ENCODE results near the gene TBCD. TPM values are rescaled to one million over a fixed set of nuclear protein-coding genes. Genes with fewer than 3 reads are reported as not detected.

Gene TBCD
- total RNA-seq, 1 donor from 2014 or later, result 122 TPM

DNA sequence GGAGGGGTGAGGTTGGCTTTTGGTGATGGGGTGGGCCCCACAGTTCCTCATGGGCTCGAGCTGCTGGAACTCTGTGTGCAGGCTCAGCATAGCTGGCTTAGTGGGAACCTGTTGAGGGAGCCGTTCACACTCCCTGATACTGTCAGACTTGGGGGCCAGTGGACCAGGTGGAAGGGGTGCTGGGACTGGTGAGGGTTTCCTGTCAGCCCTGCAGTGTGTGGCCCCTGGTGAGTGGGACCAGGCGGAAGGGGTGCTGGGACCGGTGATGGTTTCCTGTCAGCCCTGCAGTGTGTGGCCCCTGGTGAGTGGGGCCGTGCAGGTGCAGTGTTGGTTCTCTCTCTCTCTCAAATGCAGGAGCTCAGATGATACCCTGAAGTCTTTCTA, 133.1 kb downstream of the TBCD start:
- ATAC-seq, result no peak
- no peak for DNase-seq (ENCODE audit: low spot score)
- intact Hi-C loops (cut with DNase I), result no loop called here

DNA sequence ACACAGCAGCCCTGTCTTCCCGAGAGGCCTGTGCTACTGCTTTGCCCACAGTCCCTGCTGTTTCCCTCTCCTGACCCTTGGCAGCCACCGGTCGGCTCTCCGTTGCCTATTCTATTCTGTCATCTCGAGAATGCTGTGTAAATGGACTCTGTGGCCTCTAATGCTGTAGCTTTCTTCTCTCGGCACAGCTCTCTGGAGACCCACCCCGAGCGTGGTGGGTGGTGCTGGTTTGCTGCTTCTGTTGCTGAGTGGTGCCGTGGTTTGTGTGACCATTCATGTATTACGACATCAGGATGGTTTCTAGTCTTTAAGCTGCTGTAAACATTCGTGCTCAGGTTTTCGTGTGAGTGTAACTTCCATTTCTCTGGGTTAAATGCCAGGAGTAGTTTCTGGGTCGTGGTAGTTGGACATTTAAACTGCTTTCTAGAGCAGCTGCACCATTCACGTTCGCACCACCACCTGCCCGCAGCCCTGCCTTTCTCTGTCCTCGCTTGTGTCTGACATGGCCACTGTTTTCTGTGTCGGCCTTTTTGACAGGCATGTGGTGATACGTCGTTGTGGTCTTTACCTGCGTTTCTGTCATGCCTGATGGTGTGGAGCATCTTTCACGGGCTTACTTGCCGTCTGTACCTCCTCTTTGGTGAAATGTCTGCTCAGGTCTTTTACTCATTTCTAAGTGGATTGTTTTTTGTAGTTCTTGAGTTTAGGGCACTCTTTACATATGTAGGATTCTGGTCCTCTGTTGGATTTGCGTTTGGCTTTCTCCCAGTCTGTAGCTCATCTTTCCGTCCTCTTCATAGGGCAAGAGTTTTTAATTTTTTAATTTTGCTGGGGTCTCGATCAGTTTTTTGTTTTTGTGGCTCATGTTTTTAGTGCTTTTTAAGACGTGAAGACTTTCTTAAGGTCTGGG, 135.6 kb downstream of the TBCD start:
- intact Hi-C loops (cut with DNase I), result no loop called here
- ATAC-seq (no peak), DNase-seq (ENCODE audit: low spot score) (no peak)

DNA sequence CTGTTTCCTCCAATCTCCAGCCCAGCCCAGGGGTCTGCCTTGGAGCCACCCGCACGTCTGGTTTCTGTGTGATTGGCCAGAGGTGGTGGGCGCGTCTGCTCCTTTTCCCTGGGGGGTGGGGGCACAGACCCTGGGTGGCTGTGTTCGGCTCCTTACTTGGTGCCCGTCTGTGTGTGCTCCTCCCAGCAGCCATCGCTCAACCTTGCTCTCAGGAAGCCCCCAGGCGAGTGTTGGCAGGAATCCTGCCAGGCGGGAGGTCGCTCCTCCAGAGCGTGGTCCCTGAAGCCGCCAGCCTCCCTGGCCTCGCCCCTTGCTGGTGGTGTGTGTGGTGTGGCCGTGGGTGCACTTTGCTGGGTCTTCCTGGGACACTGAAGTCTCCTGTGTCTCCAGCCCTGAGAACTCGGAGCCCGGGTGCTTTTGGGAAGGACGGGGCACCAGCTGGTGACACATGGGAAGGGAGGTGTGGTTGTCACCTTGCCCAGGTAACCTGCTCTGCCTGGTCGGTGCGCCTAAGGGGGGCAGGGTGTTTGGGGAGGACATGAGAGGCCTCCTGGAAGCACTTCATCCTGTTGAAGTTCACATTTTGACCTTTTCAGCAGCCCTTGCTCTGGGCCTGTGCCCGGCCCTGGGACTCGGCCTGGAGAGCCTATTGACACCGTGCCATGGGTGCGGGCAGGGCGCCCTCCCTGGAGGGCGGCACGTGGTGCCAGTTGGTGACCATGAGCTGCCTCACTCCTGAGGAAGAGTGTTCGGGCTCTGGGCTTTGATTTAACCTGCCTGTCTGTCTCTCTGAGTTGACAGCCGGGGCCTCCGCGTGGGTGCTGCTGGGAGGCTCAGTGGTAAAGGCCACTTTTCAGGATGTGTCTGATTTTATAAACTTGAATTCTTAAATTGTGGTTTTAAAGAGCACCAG, 137.0 kb downstream of the TBCD start:
- no peak for DNase-seq (ENCODE audit: low spot score)
- no peak for ATAC-seq
- intact Hi-C loops (cut with DNase I), result no loop called here

DNA sequence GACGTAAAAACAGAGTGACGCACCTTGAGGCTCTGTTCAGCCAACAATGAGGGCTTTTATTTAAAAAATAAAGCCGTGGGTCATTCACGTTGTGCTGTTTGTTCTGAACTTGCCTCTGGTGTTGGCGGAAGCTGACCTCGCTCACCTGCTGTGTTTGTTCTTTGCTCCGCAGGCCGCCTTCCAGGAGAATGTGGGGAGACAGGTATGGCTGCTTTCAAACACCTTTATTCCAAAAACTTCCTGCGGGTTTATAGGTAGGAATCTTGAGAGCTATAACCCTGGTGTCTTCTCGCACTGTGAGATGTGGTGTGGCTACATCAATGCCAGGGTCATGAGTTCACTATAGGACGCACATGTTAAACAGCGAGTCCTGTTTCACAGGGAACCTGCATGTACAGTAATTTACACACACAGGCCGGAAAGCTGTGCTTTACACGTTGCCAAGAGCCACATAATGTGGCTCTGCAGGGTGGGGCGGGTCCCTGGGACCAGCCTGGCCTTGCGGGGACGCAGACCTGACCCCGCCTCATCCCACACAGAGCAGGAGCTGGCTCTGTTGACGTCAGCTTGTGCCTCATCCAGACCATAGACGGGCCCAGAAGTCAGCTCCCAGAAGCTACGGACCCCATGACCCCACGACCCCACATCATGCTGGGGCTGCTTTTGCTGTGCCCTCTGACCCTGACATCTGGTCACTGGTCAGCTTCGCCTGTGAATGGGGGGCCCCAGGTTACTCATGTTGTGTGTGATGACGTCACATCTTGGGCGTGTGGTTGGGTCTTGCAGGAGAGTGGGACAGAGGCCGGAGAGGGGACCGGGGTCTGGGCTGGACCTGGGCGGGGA, 137.9 kb downstream of the TBCD start:
- ATAC-seq, result peak; percentile 2
- no peak for DNase-seq (ENCODE audit: low spot score)
- intact Hi-C loops (cut with DNase I), result no loop called here

DNA sequence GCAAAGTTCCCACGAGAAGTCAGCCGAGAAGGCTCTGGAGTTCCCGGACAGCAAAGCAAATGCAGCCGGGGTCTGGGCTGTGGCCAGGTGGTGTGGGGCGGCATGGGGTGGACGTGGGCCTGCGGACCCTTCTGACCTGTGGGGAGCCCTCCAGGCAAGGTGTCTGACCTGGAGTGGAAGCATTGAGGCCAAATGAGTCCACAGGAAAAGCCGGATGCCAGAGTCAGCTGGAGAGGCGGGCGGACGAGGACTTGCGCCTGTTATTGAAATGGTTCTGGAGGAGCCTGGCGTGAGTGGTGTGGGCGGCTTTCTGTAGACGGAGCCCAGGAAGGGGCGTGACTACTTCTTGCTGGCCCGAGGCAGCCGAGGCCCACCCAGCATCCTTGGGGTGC, 138.5 kb downstream of the TBCD start:
- intact Hi-C loops (cut with DNase I), result no loop called here
- DNase-seq (ENCODE audit: low spot score) (no peak), ATAC-seq (peak; percentile 67)

DNA sequence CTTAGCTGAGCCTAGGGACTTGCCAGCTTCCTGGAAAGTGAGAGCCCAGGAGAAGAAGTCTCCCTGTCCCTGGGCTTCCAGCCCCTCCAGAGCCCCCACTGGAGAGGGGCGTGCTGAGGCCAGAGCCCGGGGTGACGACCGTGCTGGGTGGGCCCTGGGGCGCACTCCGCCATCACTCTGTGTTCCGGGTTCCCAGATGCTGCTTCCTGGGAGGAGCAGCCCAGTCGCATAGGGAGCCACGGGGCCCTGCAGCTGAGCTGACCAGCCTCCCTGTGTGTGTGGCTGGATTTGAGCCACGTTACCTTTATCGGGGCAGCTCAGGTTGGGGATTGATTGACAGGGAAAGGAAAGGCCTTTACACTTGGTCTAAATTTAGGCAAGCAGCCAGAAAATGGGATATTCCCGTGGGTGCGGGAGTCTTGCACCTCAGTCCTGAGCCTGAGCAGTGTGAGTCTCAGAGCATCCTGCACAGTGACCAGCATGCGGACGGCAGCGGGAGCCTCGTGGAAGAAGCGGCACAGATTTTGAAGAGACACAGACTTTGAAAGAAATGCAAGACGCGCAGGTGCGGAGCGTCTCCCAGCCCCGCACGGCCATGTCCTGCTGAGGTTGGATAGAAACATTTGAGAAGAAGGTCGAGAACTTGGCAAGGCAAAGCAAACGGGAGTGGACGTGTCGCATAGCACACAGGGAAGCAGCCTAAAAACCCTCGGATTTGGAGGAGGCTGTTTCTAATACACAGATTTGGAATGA, 139.2 kb downstream of the TBCD start:
- intact Hi-C loops (cut with DNase I), result no loop called here
- DNase-seq (ENCODE audit: low spot score), result no peak
- ATAC-seq, result peak; percentile 43

DNA sequence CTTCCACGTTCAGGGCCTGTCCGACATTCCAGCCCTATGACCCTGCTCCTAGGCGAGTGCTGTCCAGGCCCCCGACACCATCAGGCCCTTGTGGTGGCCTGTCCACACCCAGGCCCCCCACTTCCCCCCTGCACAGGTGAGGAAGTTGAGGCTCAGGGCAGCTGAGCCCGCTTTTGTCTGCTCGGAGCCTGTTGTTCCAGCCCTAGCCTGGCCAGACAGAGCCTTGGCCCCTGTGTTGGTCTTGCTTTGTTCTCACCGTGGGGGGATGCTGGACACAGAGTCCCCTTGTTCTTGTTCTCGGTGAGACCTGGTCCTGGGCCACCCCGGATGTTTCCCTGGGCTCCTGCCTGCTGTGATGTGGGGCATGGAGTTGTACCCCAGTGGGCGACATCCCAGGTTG, 140.0 kb downstream of the TBCD start:
- intact Hi-C loops (cut with DNase I), result no loop called here
- no peak for ATAC-seq

DNA sequence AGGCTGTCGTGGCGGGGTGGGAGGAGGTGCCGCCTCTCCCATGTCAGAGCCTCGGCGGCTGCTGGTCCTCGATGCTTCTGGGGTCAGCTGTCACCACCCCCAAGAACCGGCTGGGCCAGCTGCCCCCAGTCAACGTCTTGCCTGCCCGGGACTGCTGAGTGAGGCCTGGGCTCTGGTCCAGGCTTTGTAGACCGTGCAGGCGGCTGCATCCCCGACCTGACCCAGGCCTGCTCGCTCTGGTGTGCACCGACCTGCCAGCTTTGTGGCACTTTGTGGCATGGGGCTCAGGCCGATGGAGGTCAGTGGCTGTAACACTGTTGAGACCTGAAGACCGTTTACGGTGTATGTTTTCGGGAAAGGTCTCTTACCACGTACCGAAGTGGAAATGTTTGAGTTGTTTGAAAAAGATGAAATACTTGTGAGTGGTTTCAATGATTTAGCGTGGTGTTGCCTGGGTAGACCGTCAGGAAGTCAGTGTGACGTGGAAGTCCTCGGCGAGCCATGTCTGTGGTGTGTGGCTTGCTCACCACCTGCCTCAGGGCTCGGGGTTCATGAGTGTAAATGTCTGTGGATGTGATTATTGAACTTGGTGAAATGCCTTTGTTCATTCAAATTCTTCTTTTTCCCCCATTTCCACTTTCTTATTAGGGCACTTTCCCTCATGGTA, 141.2 kb downstream of the TBCD start:
- DNase-seq (ENCODE audit: low spot score) (no peak), ATAC-seq (peak; percentile 52)
- intact Hi-C loops (cut with DNase I), result no loop called here

More for the DNA sequence above, 140.0 kb downstream of the TBCD start:
- no peak for DNase-seq (ENCODE audit: low spot score)

DNA sequence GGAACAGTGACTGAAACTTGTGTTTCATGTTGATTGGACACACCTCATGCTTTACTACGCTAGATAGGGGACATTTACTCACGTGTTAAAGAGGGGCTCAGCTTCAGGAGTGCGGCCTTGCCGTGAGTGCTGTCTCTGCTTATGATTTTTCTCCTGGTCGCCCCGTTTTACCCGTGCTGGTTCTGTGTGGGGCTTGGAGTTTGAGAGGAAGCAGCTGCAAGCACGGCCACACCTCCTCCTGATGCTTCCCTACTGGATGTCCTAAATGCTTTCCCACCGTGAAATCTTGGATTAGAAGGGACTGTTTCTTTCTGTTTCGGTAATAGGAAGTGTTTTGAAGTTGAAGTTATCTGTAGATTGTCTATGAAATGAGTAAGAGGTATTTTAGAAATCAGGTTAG, 141.9 kb downstream of the TBCD start:
- ATAC-seq (peak; percentile 43), DNase-seq (ENCODE audit: low spot score) (no peak)
- intact Hi-C loops (cut with DNase I), result no loop called here

DNA sequence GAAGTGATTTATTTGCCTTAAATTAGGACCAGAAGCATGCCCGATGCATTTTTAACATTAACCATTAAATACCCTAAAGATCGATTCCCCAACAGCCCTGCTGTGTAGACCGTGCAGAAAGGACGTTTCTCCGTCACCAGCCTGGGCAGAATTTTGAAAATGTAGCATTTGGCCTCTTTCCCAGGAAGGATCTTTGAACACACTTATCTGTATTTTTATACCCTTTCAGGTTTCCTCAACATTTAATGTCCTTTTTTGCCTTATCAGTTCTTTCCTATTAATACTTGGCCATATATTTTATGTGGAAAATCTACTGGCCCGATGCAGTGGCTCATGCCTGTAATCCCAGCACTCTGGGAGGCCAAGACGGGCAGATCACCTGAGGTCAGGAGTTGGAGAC, 142.5 kb downstream of the TBCD start:
- ATAC-seq (no peak), DNase-seq (ENCODE audit: low spot score) (no peak)
- intact Hi-C loops (cut with DNase I), result no loop called here

DNA sequence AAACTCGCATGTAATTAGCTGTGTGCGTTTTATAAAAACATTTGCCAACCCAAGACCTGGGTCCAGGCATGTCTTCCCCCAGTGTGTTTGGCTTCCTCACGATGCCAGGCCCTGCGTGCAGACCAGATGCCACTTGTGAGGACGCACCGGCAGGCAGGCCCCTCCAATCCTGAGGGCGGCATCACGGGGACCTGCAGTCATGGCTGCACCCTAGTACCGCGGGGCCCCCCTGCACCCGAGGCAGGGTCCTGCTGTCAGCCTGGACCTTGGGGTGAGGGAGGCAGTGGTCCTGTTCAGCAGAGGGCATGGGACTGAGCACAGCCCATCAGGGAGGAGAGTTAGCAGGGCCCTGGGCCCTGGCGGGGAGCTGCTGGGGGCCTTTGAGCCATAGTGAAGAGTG, 143.2 kb downstream of the TBCD start:
- ATAC-seq (no peak), DNase-seq (ENCODE audit: low spot score) (no peak)
- intact Hi-C loops (cut with DNase I), result no loop called here

DNA sequence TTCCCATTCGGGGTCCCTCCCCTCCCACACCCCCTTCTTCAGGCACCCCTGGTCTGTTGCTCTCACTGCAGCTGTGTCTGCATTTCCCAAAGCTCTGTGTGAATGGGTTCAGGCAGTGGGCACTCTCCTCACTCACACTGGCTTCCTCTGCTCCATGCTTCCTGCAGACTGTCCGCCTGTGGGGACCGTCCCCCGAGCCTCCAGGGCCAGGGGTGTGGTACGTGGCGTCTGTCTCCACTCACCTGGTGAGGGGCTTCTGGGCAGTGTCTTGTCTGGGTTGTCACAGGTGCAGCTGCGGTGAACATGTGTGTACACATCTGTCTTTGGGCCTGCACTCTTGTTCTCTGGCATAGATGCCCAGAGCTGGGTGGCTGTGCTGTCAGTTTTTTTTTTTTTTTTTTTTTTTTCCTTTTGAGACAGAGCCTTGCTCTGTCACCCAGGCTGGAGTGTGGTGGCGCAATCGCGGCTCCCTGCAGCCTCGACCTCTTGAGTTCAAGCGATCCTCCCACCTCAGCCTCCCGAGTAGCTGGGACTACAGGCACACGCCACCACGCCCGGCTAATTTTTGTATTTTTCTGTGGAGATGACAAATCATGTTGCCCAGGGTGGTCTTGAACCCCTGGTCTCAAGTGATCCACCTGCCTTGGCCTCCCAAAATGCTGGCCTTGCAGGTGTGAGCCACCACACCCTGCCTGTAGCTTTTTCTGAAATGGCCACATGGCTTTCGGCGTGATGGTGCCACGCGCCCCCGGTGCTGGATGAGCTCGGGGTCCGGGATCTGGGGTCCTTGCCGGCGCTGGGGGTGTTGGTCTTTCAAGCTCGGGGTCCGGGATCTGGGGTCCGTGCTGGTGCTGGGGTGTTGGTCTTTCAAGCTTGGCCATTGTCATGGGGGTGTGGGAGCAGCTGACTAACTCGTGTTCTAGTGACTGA, 144.5 kb downstream of the TBCD start:
- DNase-seq (ENCODE audit: low spot score), result no peak
- intact Hi-C loops (cut with DNase I), result no loop called here
- no peak for ATAC-seq

DNA sequence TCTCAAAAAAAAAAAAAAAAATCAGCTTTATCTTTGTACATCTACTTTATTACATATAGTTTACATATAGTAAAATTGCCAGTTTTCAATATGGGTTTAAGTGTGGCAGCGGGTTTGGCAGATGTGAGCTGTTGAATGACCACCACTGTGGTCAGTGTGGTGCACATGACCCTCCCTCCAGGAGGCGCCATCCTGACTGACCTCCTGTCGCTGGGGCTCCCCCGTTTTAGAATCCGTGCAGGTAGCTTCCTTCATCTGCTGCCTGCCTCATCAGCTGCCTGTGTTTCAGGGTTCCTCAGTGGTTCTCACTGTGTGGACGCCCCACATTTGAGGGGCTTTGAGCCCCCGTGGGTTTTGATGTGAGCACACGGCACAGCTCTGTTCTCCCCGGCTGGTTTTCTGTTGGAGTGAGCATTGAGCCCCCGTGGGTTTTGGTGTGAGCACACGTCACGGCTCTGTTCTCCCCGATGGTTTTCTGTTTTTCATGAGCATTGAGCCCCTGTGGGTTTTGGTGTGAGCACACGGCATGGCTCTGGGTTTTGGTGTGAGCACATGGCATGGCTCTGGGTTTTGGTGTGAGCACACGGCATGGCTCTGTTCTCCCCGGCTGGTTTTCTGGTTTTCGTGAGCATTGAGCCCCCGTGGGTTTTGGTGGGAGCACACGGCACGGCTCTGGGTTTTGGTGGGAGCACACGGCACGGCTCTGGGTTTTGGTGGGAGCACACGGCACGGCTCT, 145.8 kb downstream of the TBCD start:
- DNase-seq (ENCODE audit: low spot score) (no peak), ATAC-seq (no peak)
- intact Hi-C loops (cut with DNase I), result no loop called here

DNA sequence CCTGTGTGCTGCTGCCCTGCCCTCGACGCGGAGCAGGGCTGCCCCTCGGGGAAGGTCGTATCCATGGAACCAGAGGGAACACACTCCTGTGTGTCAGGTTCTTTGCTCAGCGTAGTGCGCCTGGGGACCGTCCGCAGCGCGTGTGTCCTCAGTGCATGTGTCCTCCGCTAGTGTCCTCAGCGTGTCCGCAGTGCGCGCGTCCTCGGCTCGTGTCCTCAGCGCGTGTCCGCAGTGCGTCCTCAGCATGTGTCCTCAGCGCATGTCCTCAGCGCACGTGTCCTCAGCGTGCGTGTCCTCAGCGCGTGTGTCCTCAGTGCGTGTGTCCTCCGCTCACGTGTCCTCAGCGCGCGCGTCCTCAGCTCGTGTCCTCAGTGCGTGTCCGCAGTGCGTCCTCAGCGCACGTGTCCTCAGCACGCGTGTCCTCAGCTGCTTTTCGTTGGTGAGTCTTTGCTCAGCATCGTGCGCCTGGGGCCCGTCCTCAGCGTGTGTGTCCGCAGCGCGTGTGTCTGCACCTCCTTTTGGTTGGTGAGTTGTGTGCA, 147.2 kb downstream of the TBCD start:
- no peak for ATAC-seq
- intact Hi-C loops (cut with DNase I), result no loop called here
- DNase-seq (ENCODE audit: low spot score), result no peak

DNA sequence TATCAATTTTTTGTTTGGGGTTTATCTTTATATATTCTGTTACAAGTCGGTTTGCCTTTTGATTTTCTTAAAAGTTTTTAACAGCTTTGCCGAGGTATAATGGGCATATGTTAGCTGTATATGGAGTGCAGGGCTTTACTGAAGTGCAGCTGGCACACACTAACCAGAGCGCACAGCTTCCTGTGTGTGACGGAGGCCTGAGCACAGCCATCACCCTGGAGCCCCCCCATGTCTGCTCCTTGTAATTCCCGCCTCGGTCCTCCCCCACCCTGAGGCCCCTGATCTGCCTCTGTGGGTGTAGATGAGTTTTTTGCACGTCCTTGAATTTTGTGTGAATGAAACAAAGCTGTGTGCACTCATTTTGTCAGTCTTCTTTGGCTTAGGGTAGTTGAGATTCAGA, 148.1 kb downstream of the TBCD start:
- intact Hi-C loops (cut with DNase I), result no loop called here
- DNase-seq (ENCODE audit: low spot score) (no peak), ATAC-seq (peak; percentile 10)

DNA sequence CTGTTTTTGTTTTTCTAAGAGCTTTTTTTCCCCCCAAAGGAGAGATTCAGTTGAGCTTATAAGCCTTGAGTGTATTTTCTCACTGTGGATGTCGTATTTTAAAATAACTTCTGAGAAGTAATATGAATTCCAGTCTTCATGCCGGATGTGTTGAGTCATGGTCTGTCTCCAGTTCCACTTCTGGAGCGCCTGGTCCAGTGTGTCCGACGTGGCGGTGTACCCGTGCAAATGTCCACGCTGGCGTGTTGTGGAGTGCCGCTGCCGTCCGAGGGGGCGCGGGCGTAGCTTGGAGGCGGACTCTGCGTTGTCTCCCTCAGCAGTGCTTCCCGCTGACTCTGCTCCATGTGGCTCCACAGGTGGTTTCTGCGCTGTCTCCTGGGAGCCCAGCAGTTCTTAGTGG, 148.9 kb downstream of the TBCD start:
- intact Hi-C loops (cut with DNase I), result no loop called here
- ATAC-seq, result peak; percentile 74
- no peak for DNase-seq (ENCODE audit: low spot score)
